Natural killer cell treated with Interleukin-12 subunit alpha and Interleukin-12 subunit beta and Interleukin-15 and Interleukin-18, amount 100 ng/mL, for 72 hours (primary cell): Measurements from ENCODE around the gene RASGRF1. TPM values are rescaled to one million over a fixed set of nuclear protein-coding genes. Genes with fewer than 3 reads are reported as not detected.

Experiments used
- ATAC-seq, 2 donors: fragments of 150-1000 bp; cut with Tn5 transposase in 1 of 2; sonication (Bioruptor Pico), chemical (Tn5 transposase) in 1 of 2; 2 replicates each; pipeline ENCODE4 v1.10.0; 2021
- DNase-seq: peaks from one replicate; pipeline ENCODE4 v3.0.0; 2022; ENCODE audit warnings: low spot score
- H3K27ac Mint-ChIP-seq, 2 donors: 1 replicate in 1 of 2; 2 replicates in 1 of 2; pipeline ENCODE4 v1.8.0; 2022; ENCODE audit warnings: mixed read lengths in 2 of 2, mild to moderate bottlenecking in 1 of 2, moderate library complexity in 1 of 2
- H3K27me3 Mint-ChIP-seq, 2 donors: 1 replicate in 1 of 2; 2 replicates in 1 of 2; pipeline ENCODE4 v1.8.0; 2022; ENCODE audit warnings: mixed read lengths in 2 of 2
- H3K36me3 Mint-ChIP-seq: one replicate; pipeline ENCODE4 v1.8.0; 2022; ENCODE audit warnings: mixed read lengths
- H3K4me1 Mint-ChIP-seq, 2 donors: 1 replicate in 1 of 2; 2 replicates in 1 of 2; pipeline ENCODE4 v1.8.0; 2022; ENCODE audit warnings: low read depth in 2 of 2, mixed read lengths in 2 of 2, mild to moderate bottlenecking in 1 of 2
- H3K4me3 Mint-ChIP-seq: one replicate; pipeline ENCODE4 v1.8.0; 2022; ENCODE audit warnings: mixed read lengths
- H3K9me3 Mint-ChIP-seq: 2 replicates; pipeline ENCODE4 v1.8.0; 2022; ENCODE audit warnings: mixed read lengths
- total RNA-seq, 2 donors: library from RNA; stranded (reverse); gene quantifications; one replicate each; pipeline ENCODE4 v1.2.3, GENCODE V29; 2022

The RASGRF1 gene
- total RNA-seq, 2 donors from 2014 or later, result 0.11 TPM; not detected in 1

GRCh38 chr15:79089890-79090486 is 592 bp downstream of the RASGRF1 start:
- Mint-ChIP-seq H3K27ac (no peak overlapping the region), H3K36me3 (peaks cover 5% of the 10 kb centered on the region), H3K27me3 (peaks cover 32 to 63% of the 10 kb centered on the region in 2 donors), H3K4me1 (peaks cover 7 to 8% of the 10 kb centered on the region in 2 donors), H3K9me3 (peaks cover 3% of the 10 kb centered on the region), H3K4me3 (no peak overlapping the region)
- DNase-seq (no peak), ATAC-seq (no peak)

GRCh38 chr15:79089331-79089889 is 1.2 kb downstream of the RASGRF1 start:
- ATAC-seq (no peak), DNase-seq (no peak)
- H3K27ac Mint-ChIP-seq, result no peak overlapping the region
- H3K4me1 Mint-ChIP-seq, result peaks cover 7 to 8% of the 10 kb centered on the region in 2 donors
- peaks cover 36 to 63% of the 10 kb centered on the region in 2 donors for H3K27me3 Mint-ChIP-seq
- H3K9me3 Mint-ChIP-seq, result peaks cover 3% of the 10 kb centered on the region
- H3K36me3 Mint-ChIP-seq, result peaks cover 5% of the 10 kb centered on the region
- H3K4me3 Mint-ChIP-seq, result no peak overlapping the region

- Mint-ChIP-seq H3K27me3 (peaks cover 39 to 69% of the 10 kb centered on the region in 2 donors), H3K4me3 (no peak overlapping the region), H3K9me3 (peaks cover 3% of the 10 kb centered on the region)
Observed at GRCh38 chr15:79088426-79089205, 2.0 kb downstream of the RASGRF1 start.

GRCh38 chr15:79086814-79087213 is 3.8 kb downstream of the RASGRF1 start:
- no peak overlapping the region for H3K27ac Mint-ChIP-seq
- no peak for DNase-seq
- ATAC-seq, result no peak
- H3K4me1 Mint-ChIP-seq, result peaks cover 0 to under 1% of the 10 kb centered on the region in 2 donors
- no peak overlapping the region for H3K4me3 Mint-ChIP-seq
- no peaks in the 10 kb centered on the region for H3K9me3 Mint-ChIP-seq
- H3K27me3 Mint-ChIP-seq, result peaks cover 38 to 57% of the 10 kb centered on the region in 2 donors
- no peaks in the 10 kb centered on the region for H3K36me3 Mint-ChIP-seq

More at GRCh38 chr15:79088426-79089205, 2.0 kb downstream of the RASGRF1 start:
- no peak overlapping the region for H3K27ac Mint-ChIP-seq
- no peak for ATAC-seq
- no peak for DNase-seq
- H3K4me1 Mint-ChIP-seq, result peaks cover 7 to 8% of the 10 kb centered on the region in 2 donors
- H3K36me3 Mint-ChIP-seq, result peaks cover 5% of the 10 kb centered on the region

- Mint-ChIP-seq H3K27me3 (peaks cover 31 to 46% of the 10 kb centered on the region in 2 donors), H3K27ac (no peak overlapping the region), H3K4me1 (no peaks in the 10 kb centered on the region), H3K9me3 (no peaks in the 10 kb centered on the region), H3K4me3 (no peak overlapping the region), H3K36me3 (no peaks in the 10 kb centered on the region)
- DNase-seq (no peak), ATAC-seq (no peak)
Observed at GRCh38 chr15:79084308-79084968, 6.1 kb downstream of the RASGRF1 start.

- no peak for ATAC-seq
- Mint-ChIP-seq H3K9me3 (no peaks in the 10 kb centered on the region), H3K36me3 (no peaks in the 10 kb centered on the region), H3K4me1 (no peaks in the 10 kb centered on the region), H3K4me3 (no peak overlapping the region), H3K27ac (no peak overlapping the region), H3K27me3 (peaks cover 24 to 37% of the 10 kb centered on the region in 2 donors)
- no peak for DNase-seq
Observed at GRCh38 chr15:79083154-79083553, 7.4 kb downstream of the RASGRF1 start.

- Mint-ChIP-seq H3K4me1 (no peaks in the 10 kb centered on the region), H3K27me3 (peaks cover 21 to 31% of the 10 kb centered on the region in 2 donors), H3K27ac (no peak overlapping the region), H3K9me3 (no peaks in the 10 kb centered on the region), H3K4me3 (no peak overlapping the region), H3K36me3 (no peaks in the 10 kb centered on the region)
- DNase-seq, result no peak
- ATAC-seq, result no peak
Observed at GRCh38 chr15:79082363-79083070, 8.1 kb downstream of the RASGRF1 start.

- Mint-ChIP-seq H3K4me3 (no peak overlapping the region), H3K4me1 (no peaks in the 10 kb centered on the region), H3K36me3 (no peaks in the 10 kb centered on the region), H3K27ac (no peak overlapping the region), H3K9me3 (no peaks in the 10 kb centered on the region), H3K27me3 (peaks cover 8 to 14% of the 10 kb centered on the region in 2 donors)
- no peak for ATAC-seq
- DNase-seq, result no peak
Observed at GRCh38 chr15:79078763-79079410, 11.7 kb downstream of the RASGRF1 start.

- ATAC-seq (no peak), DNase-seq (no peak)
- Mint-ChIP-seq H3K36me3 (no peaks in the 10 kb centered on the region), H3K4me3 (no peak overlapping the region), H3K9me3 (no peaks in the 10 kb centered on the region), H3K27me3 (peaks cover 0 to 9% of the 10 kb centered on the region in 2 donors), H3K4me1 (no peaks in the 10 kb centered on the region), H3K27ac (no peak overlapping the region)
Observed at GRCh38 chr15:79078003-79078402, 12.6 kb downstream of the RASGRF1 start.

- no peak overlapping the region for H3K4me3 Mint-ChIP-seq
- H3K4me1 Mint-ChIP-seq, result no peaks in the 10 kb centered on the region
- H3K36me3 Mint-ChIP-seq, result no peaks in the 10 kb centered on the region
- ATAC-seq (no peak), DNase-seq (no peak)
- no peak overlapping the region for H3K27ac Mint-ChIP-seq
- peaks cover 0 to 6% of the 10 kb centered on the region in 2 donors for H3K27me3 Mint-ChIP-seq
- no peaks in the 10 kb centered on the region for H3K9me3 Mint-ChIP-seq
Observed at GRCh38 chr15:79076661-79077060, 13.9 kb downstream of the RASGRF1 start.

GRCh38 chr15:79075256-79075655 is 15.3 kb downstream of the RASGRF1 start:
- no peak for ATAC-seq
- H3K27me3 Mint-ChIP-seq, result peaks cover 0 to 5% of the 10 kb centered on the region in 2 donors

GRCh38 chr15:79073336-79073735 is 17.2 kb downstream of the RASGRF1 start:
- no peak for ATAC-seq
- no peak overlapping the region for H3K4me3 Mint-ChIP-seq
- no peaks in the 10 kb centered on the region for H3K36me3 Mint-ChIP-seq
- H3K4me1 Mint-ChIP-seq, result no peaks in the 10 kb centered on the region
- peaks cover 0 to 5% of the 10 kb centered on the region in 2 donors for H3K27me3 Mint-ChIP-seq
- H3K27ac Mint-ChIP-seq, result no peak overlapping the region
- H3K9me3 Mint-ChIP-seq, result no peaks in the 10 kb centered on the region
- no peak for DNase-seq

More at GRCh38 chr15:79075256-79075655, 15.3 kb downstream of the RASGRF1 start:
- no peaks in the 10 kb centered on the region for H3K36me3 Mint-ChIP-seq
- no peaks in the 10 kb centered on the region for H3K9me3 Mint-ChIP-seq
- H3K4me1 Mint-ChIP-seq, result no peaks in the 10 kb centered on the region
- H3K27ac Mint-ChIP-seq, result no peak overlapping the region
- DNase-seq, result no peak
- no peak overlapping the region for H3K4me3 Mint-ChIP-seq

- H3K36me3 Mint-ChIP-seq, result no peaks in the 10 kb centered on the region
- no peaks in the 10 kb centered on the region for H3K4me1 Mint-ChIP-seq
- no peaks in the 10 kb centered on the region for H3K9me3 Mint-ChIP-seq
- no peak for DNase-seq
- H3K27me3 Mint-ChIP-seq, result peaks cover 0 to 5% of the 10 kb centered on the region in 2 donors
- H3K27ac Mint-ChIP-seq, result no peak overlapping the region
- ATAC-seq, result no peak
- no peak overlapping the region for H3K4me3 Mint-ChIP-seq
Observed at GRCh38 chr15:79071901-79072300, 18.7 kb downstream of the RASGRF1 start.
